Heart left ventricle (tissue), 16 donors: ENCODE measurements around the gene UTS2. TPM values are rescaled to one million over a fixed set of nuclear protein-coding genes. Genes with fewer than 3 reads are reported as not detected.

ENCODE experiments used
- ATAC-seq, 4 donors: fragments of 200-7000 bp; cut with Tn5 transposase; one replicate each; pipeline ENCODE4 v1.9.1; 2020 to 2022; ENCODE audit warnings: moderate library complexity in 4 of 4, mild to moderate bottlenecking in 3 of 4, moderate number of reproducible peaks in 1 of 4
- DNase-seq, 5 donors: peaks; one replicate each; pipeline ENCODE4 v3.0.0-alpha.2; 2020
- H3K27ac ChIP-seq, 12 donors: fragments of 200-600 bp; sonication (generic) in 4 of 12; one replicate each; pipeline versions ENCODE4 v1.5.0 to v1.8.0; 2016 to 2022; ENCODE audit warnings: mild to moderate bottlenecking in 2 of 12
- H3K27me3 ChIP-seq, 9 donors: fragments of 200-600 bp; sonication (generic) in 2 of 9; one replicate each; pipeline versions ENCODE4 v1.5.1 to v1.8.0; 2016 to 2022; ENCODE audit warnings: mild to moderate bottlenecking in 3 of 9
- H3K36me3 ChIP-seq, 9 donors: fragments of 200-600 bp; sonication (generic) in 2 of 9; one replicate each; pipeline versions ENCODE4 v1.5.0 to v1.8.0; 2018 to 2022; ENCODE audit warnings: mild to moderate bottlenecking in 2 of 9
- H3K4me1 ChIP-seq, 12 donors: fragments of 200-600 bp; sonication (generic) in 4 of 12; one replicate each; pipeline versions ENCODE4 v1.5.0 to v1.8.0; 2016 to 2022; ENCODE audit warnings: mild to moderate bottlenecking in 3 of 12
- H3K4me3 ChIP-seq, 12 donors: fragments of 200-600 bp; sonication (generic) in 4 of 12; one replicate each; pipeline versions ENCODE4 v1.5.0 to v1.8.0; 2017 to 2022; ENCODE audit warnings: mild to moderate bottlenecking in 9 of 12, moderate library complexity in 4 of 12
- H3K9me3 ChIP-seq, 12 donors: fragments of 200-600 bp; sonication (generic) in 4 of 12; one replicate each; pipeline versions ENCODE4 v1.5.0 to v1.8.0; 2016 to 2022; ENCODE audit warnings: mild to moderate bottlenecking in 1 of 12
- CTCF ChIP-seq, 12 donors: fragments of 200-600 bp; sonication (generic) in 4 of 12; IDR thresholded peaks; one replicate each; pipeline versions ENCODE4 v1.5.0 to v1.8.0; 2018 to 2022; ENCODE audit warnings: antibody characterized with exemption in 12 of 12, mild to moderate bottlenecking in 5 of 12
- POLR2A ChIP-seq, 2 donors: fragments of 450-650 bp; IDR thresholded peaks; one replicate each; pipeline ENCODE4 v1.6.1; 2017; ENCODE audit warnings: antibody characterized with exemption in 2 of 2, mild to moderate bottlenecking in 2 of 2, moderate library complexity in 2 of 2
- WGBS, 4 donors: extraction: QIAGEN DNeasy Blood & Tissue Kit in 2 of 4; methylation state at CpG; one replicate each; pipeline versions ENCODE4 v1.1.5 to v1.1.7; 2013 to 2018; 5-methylcytosine and 5-hydroxymethylcytosine counted together
- intact Hi-C, 10 donors: fragments of 100-400 bp; cut with DNase I; formaldehyde crosslinking; loops; one replicate each; pipeline versions ENCODE4 v1.11.1 to v1.14.2; 2022
- long read RNA-seq, 3 donors: library from polyadenylated mRNA; unstranded; transcript quantifications; one replicate each; pipeline ENCODE4 v2.0.0, GENCODE V29; 2020 to 2021
- polyA plus RNA-seq, 2 donors: library from polyadenylated mRNA; stranded (reverse); fragments of 200-250 nt; gene quantifications; one replicate each; pipeline ENCODE4 v1.2.3, GENCODE V29; 2013
- total RNA-seq, 9 donors: library from RNA; depleted of rRNA in 2 of 9; stranded (reverse); fragments of >200 nt in 2 of 9; fragmentation: NEBNext Ultra II Directional in 3 of 9; extraction: Animal tissue kit (Norgen Biotek cat#: 25700) in 3 of 9; gene quantifications; one replicate each; pipeline versions ENCODE4 v1.1.0 to v1.2.4, GENCODE V29; 2016 to 2023
- donor health status: ischemic (EF 13 %, LVEDD 7.1; RV severe dilation, severe dysfunction).
- donor health status: healthy with polysubstance abuse.
- donor health status: DM: no; HTN: yes; CAD: no.
- donor health status: DM: no; HTN: no; CAD: no.
- donor health status: ischemic (EF 25% LVEDD 6.9; RV normal size, moderate dysfunction).
- donor health status: ischemic (EF 25% LVEDD 5.7; RV mildly dilated, moderate dysfunction).
- donor health status: healthy.
- donor health status: DM: yes; HTN: yes; CAD: no.
- donor health status: ischemic (EF 35%, LVEDD 5.7; RV mildly dilated, moderate dysfunction).
- donor health status: nonischemic (EF 11% LVEDD 7.7; RV severe dilation, severe dysfunction).
- donor health status: DM: yes; HTN: yes; CAD: no.
- donor health status: PGD.
- donor health status: ischemic (EF 29% LVEDD 5.4; RV normal size, mild dysfunction).
- donor health status: nonischemic (EF 23%, LVEDD 6.1; RV moderate dilation, normal function).

UTS2 gene
- under 1 TPM in 1 of 9 donors, not detected in 8; 0.54 TPM for total RNA-seq
- polyA plus RNA-seq = not detected
- long read RNA-seq, donor 1, partial matches to known transcripts = 0 of 1 reads
- long read RNA-seq, donor 1, other reads (novel, unspliced or antisense) = 1 of 1 reads
- long read RNA-seq, donor 2 = 0 reads
- long read RNA-seq, donor 3 = 0 reads

DNA sequence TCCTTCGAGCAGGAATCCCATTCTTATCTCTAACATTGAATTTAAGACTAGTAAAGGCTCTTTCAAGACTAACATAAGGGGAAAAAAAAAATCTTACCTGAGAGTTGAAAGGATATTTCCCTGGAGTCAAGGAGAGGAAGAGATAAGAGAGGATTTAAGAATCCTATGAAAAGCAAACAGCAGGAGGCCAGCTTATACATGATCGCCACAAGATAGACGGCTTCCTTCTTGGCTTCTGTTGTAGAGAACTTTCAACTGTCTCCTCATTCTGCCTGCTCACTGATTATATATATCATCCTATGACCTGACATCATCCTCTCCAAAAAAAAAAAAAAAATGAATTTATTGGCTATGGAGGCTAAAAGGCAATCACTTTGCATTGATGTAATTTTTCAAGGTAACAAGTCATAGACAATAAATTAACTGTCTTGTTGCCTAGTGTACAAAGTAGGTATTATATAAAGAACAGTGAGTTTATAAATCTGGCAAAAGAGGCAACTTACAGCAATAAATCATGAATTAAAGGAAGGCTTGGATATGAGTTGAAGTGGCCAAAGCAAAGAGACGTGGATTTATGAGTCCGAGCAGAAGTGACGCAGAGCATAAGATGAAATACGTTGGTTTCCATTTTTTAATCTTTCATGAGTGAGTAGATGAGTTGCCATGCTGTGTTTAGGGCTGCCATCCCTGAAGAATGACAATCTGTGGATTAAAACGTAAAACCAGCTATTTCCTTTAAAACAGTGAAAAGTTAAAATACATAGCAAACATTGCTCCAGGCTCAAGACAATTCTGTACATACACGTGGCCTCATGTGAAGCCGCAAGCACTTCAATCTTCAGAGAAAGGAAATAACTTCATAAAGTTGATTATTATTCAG is at the start of gene UTS2:
Gene UTS2 (minus strand): TSS at position 262 of the 880 bp plus-strand sequence. CDS start 62 bp downstream, at position 200.
- H3K4me3 ChIP-seq = no peak within 1 kb of the TSS
- no peaks in the 10 kb centered on the region for H3K9me3 ChIP-seq
- 74 to 79% (median 75%) methylated on average over 10 of the region's 10 CpGs for WGBS, 4 donors
- no peaks in the 10 kb centered on the region for H3K4me1 ChIP-seq
- H3K27me3 ChIP-seq = peaks cover 0 to 3% (median 0%) of the 10 kb centered on the region in 9 donors
- H3K36me3 ChIP-seq = no peaks in the 10 kb centered on the region
- no peak for DNase-seq
- intact Hi-C loops = no loop called here
- no peak within 1 kb of the TSS for H3K27ac ChIP-seq
- ATAC-seq = no peak
- no peak for TF ChIP-seq POLR2A (IDR thresholded peaks at IDR 0.05)

DNA sequence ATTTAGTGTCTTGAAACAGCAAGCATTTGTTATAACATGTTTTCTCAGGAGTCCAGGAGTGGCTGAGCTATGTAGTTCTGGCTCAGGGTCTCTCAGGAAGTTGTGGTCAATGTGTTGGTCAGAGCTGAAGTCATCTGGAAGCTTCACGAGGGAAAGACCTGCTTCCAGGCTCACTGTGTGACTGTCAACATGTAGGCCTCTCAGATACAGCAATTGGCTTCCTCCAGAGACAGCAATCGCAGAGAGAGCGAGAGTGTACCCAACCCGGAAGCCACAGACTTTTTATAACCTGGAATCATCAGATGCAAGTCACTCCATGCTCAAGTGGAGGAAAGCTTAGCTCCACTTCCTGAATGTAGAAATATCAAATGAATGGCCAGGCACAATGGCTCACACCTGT is 46.9 kb upstream of the UTS2 start:
- H3K27me3 ChIP-seq = no peaks in the 10 kb centered on the region
- no peak for ATAC-seq
- DNase-seq = no peak
- WGBS, 4 donors = 65 to 77% (median 75%) methylated on average over 4 of the region's 4 CpGs
- no peak overlapping the region for H3K4me3 ChIP-seq
- intact Hi-C loops = loop anchor here in 6 of 10 donors (5.0 to 10.0 kb wide), 2 partner anchors 95 to 232 kb away; no protein-coding TSS in a partner anchor
- H3K4me1 ChIP-seq = peaks cover 0 to 4% (median 0%) of the 10 kb centered on the region in 12 donors
- no peak overlapping the region for H3K27ac ChIP-seq
- H3K9me3 ChIP-seq = peaks cover 0 to 4% (median 0%) of the 10 kb centered on the region in 12 donors
- TF ChIP-seq POLR2A (IDR thresholded peaks at IDR 0.05) (no peak), CTCF (IDR thresholded peaks at IDR 0.05) (no peak)
- H3K36me3 ChIP-seq = no peaks in the 10 kb centered on the region

GRCh38 chr1:7898962-7899361 is 46.1 kb upstream of the UTS2 start:
- no peaks in the 10 kb centered on the region for H3K27me3 ChIP-seq
- TF ChIP-seq CTCF (IDR thresholded peaks at IDR 0.05) (no peak), POLR2A (IDR thresholded peaks at IDR 0.05) (no peak)
- H3K4me1 ChIP-seq = peaks cover 0 to 4% (median 0%) of the 10 kb centered on the region in 12 donors
- H3K4me3 ChIP-seq = no peak overlapping the region
- 87 to 89% (median 88%) methylated on average over 5 of the region's 5 CpGs for WGBS, 4 donors
- ATAC-seq (no peak), DNase-seq (no peak)
- H3K36me3 ChIP-seq = no peaks in the 10 kb centered on the region
- H3K9me3 ChIP-seq = peaks cover 0 to 4% (median 0%) of the 10 kb centered on the region in 12 donors
- intact Hi-C loops = no loop called here
- no peak overlapping the region for H3K27ac ChIP-seq

DNA sequence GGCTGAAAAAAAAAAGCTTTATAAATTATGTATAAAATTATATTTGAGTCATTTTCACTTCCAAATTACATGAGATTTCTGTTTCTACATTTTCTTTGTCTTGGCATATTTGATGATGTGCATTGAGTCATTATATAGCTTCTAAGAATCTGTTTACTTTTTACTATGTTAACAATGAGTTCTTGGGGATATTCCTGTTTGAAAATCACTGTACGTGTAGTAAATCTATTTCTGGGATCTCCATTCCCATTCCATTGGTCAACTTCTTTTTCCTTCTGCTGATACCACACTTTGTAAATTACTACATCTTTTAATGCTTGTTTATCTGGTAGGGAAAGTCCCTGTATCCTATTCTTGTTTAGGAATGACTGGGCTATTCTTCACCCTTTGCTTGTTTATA is 44.1 kb upstream of the UTS2 start:
- intact Hi-C loops = no loop called here
- peaks cover 0 to under 1% (median 0%) of the 10 kb centered on the region in 9 donors for H3K27me3 ChIP-seq
- no peaks in the 10 kb centered on the region for H3K4me1 ChIP-seq
- WGBS, 4 donors = 58 to 67% (median 58%) methylated on average over 1 of the region's 1 CpG
- H3K27ac ChIP-seq = no peak overlapping the region
- no peak for ATAC-seq
- peaks cover 0 to 4% (median 0%) of the 10 kb centered on the region in 12 donors for H3K9me3 ChIP-seq
- no peak for TF ChIP-seq CTCF (IDR thresholded peaks at IDR 0.05)
- TF ChIP-seq POLR2A (IDR thresholded peaks at IDR 0.05) = no peak
- no peak overlapping the region for H3K4me3 ChIP-seq
- DNase-seq = no peak
- H3K36me3 ChIP-seq = no peaks in the 10 kb centered on the region
